ENCODE results near the gene DAB2IP.

DAB2IP gene

DNA sequence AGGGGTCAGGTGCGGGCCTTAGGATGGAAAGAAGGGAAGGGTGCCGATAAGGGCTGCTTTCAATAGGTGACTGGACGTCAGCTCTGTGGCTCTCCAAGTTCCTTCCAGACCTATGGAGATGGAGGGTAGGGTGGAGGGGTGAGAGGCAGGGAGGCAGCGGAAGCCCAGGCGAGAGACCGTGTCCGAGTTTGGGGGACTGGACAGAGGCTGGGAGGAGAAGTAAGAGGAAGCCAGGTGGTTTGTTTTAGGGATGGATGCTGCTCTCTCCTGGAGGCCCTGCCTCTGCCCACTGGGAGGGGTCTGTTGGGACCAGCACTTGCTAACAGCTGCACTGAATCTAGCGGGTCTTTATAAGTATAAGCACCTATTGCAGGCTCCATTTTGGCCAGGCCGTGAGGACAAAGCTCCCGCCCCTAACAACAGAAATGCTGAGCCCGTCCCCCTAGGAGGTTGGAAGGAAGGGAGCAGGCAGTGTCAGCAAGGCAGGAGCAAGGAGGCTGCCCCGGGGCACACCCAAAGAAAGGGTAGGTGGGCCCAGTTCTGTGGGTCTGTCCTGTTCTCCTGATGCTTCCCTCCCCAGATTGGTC is 167.5 kb downstream of the DAB2IP start:
- no peak for DNase-seq (ENCODE audit: low spot score)

GRCh38 chr9:121819428-121820231 is 168.2 kb downstream of the DAB2IP start:
- DNase-seq (ENCODE audit: low spot score), result no peak

DNA sequence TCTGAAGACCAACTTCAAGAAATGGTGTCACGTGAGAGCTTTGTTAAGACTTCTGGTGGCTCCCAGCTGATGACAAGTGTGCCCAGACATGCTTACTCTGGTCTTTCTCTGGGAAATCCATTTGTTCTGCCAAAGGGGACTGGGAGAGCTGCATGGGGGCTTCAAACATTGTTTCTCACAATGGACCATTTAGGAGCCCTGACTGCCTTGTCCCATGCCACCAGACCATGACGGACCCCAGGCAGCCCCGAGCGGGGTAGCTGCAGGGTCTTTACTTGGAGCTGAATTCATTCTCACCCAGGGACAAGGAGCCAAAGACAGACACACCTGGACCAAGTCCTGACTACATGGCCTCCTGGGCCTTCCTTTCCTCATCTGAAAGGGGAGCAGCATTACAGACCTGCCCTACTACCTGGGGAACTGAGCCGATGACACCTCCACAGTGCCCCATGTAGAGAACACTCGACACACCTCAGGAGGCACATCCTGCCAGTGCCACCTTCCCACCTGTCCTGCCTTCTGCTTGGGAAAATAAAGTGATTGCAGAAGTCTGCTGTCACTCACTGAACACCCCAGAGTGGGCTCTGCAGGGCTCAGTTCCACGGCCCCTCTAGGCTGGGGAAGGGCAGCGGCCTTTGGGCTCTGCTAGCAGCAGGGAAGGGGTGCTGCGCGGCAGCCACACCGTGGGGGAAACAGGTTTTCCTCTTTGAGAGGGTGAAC is 169.0 kb downstream of the DAB2IP start:
- no peak for DNase-seq (ENCODE audit: low spot score)

- no peak for DNase-seq (ENCODE audit: low spot score)
These were observed 169.9 kb downstream of the DAB2IP start for GRCh38 chr9:121821326-121821725.

DNA sequence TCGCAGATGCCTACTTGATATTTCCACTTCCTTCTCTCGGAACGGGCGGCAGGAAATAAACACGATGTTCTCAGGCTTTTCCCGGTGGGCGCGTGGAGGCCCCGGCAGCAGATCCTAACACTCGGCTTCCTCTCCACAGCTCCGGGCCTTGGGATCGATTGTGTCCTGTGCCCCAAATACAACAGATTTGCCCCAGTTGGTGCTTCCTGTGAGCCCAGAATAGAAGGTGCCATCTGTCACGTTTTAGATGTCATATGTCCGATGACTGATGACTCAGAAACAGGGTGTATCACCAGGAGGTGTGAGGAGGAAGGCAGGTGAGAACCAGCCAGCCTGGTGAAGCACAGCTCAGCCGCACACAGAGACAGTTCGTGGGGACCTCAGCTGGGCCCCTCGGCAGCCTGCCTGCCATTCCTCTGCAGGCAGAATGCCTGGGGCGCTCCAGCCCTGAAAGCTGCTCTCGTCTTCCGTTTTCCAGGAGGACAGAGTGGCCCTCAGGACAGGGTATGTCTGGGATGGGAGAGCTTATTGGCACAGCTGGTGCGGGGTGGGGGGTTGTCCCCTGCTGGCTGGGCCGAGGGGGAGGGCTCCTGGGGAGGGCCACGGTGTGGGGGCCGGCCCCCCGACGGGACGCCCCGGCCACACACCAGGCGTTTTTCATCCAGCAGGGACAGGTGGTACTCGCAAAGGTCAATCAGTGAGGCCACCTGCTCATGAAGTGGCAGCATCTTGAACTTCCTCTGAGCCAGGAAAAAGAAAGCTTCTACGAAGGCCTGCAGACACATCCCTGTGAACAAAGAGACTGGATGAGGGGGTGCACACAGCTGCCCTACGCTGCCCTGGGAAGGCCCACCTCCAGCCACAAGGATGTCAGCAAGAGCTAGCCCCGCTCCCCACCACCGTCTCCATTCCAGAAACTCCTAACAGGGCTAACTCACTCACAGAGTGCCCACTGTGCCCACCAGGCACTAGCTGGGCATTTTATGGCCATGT is 171.0 kb downstream of the DAB2IP start:
- no peak for DNase-seq (ENCODE audit: low spot score)

DNA sequence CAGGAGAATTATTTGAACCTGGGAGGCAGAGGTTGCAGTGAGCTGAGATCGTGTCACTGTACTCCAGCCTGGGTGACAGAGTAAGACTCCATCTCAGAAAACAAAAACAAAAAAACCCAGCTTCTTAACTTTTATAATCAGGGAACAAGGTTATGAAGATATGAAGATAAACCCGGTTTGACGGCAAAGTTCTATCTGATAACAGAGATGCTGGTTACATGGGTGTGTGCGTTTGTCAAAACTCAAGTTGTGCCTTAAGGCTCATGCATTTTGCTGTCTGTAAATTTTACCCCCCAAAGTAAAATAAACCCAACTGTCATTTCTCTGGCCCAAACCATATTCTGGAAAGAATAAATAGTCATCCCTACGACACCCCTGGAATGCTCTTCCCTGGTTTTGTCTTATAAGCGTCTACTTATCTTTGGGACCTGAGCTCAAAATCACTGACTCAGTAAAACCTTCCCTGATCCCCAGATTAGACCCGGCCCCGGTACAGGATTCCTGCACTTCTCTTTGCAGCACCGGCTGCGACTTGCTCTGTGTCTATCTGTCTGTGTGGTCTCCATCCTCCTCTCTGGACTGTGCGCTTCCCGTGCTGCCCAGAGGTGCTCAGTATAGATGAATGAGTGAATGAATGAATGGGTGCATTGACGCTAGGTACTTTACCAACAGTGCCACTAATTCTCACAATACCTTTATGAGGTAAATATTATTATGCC is 172.2 kb downstream of the DAB2IP start:
- DNase-seq (ENCODE audit: low spot score), result no peak

- no peak for DNase-seq (ENCODE audit: low spot score)
These were observed 173.2 kb downstream of the DAB2IP start for GRCh38 chr9:121824651-121825030.

DNA sequence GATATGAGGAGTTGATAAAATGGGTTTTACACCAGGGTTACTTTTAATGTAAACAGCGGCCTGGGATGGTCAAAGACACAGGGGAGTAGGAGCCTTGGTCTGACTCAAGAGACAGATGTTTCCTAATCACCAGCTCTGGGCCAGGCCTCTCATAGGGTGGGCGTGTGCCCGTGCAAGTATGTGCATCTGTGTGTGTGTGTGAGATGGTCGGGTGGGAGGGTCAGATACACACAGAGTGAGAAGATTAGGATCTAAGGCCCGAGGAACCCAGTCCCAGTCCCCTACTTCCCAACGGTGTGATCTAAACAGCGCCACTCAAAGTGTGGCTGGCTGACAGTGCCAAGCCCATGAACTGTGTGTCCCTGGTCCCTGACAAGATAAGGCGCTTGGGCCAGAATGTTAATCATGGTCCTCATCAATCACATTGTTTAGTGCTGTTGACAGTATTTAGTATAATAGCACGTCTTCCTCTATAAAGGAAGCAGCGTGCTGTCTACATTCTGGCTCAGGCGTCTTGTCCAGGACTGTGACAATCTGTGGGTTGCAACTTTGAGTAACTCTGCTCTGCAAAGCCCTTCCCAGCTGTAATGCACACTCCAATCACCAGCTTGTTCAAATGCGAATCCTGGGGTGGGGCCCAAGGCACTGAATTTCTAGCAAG is 173.7 kb downstream of the DAB2IP start:
- no peak for DNase-seq (ENCODE audit: low spot score)

DNA sequence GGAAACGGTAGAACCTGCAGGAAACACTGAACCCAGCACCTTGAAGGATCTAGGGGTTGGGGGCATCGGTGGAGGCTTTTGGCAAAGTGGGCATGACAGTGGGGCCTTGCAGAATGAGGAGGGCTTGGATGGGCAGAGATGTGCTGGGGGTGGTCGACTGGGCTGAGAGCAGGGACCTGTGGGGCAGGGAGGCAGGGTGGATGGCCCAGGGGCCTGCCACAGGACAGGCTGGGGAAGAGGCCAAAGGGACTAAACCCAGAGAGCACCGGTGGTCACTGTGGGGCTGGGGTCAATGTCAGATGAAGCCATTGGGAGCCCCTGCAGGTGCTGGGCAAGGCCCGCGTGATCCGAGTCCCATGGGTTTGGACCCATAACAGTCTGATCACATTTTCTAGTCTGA is 175.3 kb downstream of the DAB2IP start:
- no peak for DNase-seq (ENCODE audit: low spot score)

DNA sequence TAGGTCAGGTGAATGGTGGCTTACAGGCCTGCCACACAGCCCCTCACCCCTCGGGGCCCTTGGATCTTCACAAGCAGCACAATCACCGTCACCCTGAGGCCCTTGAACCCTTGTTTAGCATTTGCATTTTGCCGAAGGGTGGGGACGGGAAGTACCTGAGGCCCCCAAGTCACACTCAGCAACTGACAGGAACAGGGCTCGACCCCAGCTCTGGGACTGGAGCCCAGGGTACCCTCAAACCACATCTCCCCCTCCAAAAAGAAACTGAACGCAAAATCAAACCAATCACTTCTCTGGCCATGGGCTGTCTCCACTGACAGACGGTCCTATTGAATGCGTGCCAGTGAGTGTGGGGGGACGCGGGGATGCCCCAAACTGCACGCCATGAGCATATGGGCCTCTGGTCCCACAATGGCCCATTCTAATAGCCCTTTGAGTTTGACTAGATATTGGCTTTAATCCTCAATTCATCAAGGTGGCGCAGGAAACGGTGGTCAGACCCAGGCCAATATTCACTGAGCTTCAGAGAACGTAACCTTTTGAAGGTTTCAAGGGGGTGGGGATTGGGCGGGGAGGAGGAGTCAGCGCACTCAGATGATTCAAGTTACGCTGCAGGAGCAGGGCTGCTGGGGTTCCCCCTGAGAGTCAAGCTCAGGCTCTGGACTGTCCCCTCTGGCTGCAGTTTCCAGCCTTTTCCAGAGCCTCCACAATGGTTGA is 176.0 kb downstream of the DAB2IP start:
- no peak for DNase-seq (ENCODE audit: low spot score)

DNA sequence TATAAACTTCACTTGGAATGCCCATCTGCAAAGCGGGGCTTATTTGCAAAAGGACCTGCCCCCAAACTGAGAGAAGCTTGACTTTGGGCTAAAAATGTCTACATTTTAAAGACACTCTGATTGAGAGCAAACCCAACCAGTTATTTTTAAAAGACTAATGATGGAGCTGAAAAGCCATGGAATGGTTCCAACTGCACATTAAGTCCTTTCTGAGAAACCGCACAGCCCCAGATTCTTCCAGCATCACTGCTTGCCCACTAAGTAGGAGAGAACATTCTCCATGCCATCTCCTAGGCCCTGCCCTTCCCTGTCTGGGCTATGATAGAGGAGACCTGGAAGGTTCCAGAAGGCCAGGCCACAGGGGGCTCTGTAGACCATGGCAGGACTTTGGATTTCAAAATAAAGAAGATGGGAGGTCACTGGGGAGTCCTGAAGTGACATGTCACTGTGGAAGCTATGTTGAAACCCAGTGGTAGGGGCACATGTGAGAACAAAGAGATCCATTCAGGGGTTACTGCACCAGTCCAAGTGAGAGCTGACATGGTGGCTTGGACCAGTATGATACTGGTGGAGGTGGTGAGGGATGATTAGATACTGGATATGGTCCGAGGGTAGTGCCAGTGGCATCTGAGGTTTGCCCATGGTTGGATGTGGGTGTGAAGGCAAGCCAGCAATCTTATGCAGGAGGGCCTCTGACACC is 179.2 kb downstream of the DAB2IP start:
- no peak for DNase-seq (ENCODE audit: low spot score)

GRCh38 chr9:121831869-121832268 is 180.4 kb downstream of the DAB2IP start:
- DNase-seq (ENCODE audit: low spot score), result no peak

DNA sequence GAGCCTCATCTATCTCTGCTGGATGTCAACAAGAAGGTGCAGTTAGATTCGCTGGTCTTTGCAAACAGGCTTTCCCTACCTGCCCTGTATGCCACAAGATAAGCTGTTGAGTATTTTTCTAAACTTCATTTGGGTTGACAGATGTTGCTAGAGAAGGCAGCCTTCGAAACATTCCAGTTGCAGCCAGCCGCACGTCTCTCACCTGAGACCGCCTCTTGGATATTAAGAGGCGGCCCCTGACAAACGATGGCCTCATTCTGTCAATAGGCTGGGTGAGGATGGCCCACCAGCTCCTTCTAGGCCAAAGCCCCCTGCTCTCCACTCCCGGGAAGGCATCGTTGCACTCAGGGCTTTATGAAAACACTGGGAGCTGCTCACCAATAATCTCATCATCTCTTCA is 181.6 kb downstream of the DAB2IP start:
- DNase-seq (ENCODE audit: low spot score), result no peak

Data from hepatic stellate cell (primary cell).